ENCODE data around the gene SLC6A6. TPM values are rescaled to one million over a fixed set of nuclear protein-coding genes. Genes with fewer than 3 reads are reported as not detected.

SLC6A6 gene
- total RNA-seq, 1 donor, result 33.2 TPM

GRCh38 chr3:14476583-14477265, 74.3 kb downstream of the SLC6A6 start:
- DNase-seq (ENCODE audit: low read depth), result no peak
- no peak overlapping the region for H3K4me3 ChIP-seq (ENCODE audit: low read depth, low read length)
- no peak for TF ChIP-seq CTCF (IDR thresholded peaks at IDR 0.05; ENCODE audit: insufficient read depth, low read depth, low read length)

GRCh38 chr3:14477311-14477935, 75.0 kb downstream of the SLC6A6 start:
- DNase-seq (ENCODE audit: low read depth), result no peak
- TF ChIP-seq CTCF (IDR thresholded peaks at IDR 0.05; ENCODE audit: insufficient read depth, low read depth, low read length), result no peak

GRCh38 chr3:14478956-14479550, 76.6 kb downstream of the SLC6A6 start:
- H3K4me3 ChIP-seq (ENCODE audit: low read depth, low read length), result no peak overlapping the region
- DNase-seq (ENCODE audit: low read depth), result no peak
- TF ChIP-seq CTCF (IDR thresholded peaks at IDR 0.05; ENCODE audit: insufficient read depth, low read depth, low read length), result no peak

More at GRCh38 chr3:14477311-14477935, 75.0 kb downstream of the SLC6A6 start:
- H3K4me3 ChIP-seq (ENCODE audit: low read depth, low read length), result no peak overlapping the region

- H3K4me3 ChIP-seq (ENCODE audit: low read depth, low read length), result no peak overlapping the region
- no peak for TF ChIP-seq CTCF (IDR thresholded peaks at IDR 0.05; ENCODE audit: insufficient read depth, low read depth, low read length)
- DNase-seq (ENCODE audit: low read depth), result no peak
These were observed 77.2 kb downstream of the SLC6A6 start for GRCh38 chr3:14479591-14479990.

GRCh38 chr3:14480207-14481017, 78.0 kb downstream of the SLC6A6 start:
- H3K4me3 ChIP-seq (ENCODE audit: low read depth, low read length), result no peak overlapping the region
- TF ChIP-seq CTCF (IDR thresholded peaks at IDR 0.05; ENCODE audit: insufficient read depth, low read depth, low read length), result no peak
- peak; percentile 88 for DNase-seq (ENCODE audit: low read depth)

GRCh38 chr3:14481018-14481645, 78.7 kb downstream of the SLC6A6 start:
- TF ChIP-seq CTCF (IDR thresholded peaks at IDR 0.05; ENCODE audit: insufficient read depth, low read depth, low read length), result no peak
- no peak overlapping the region for H3K4me3 ChIP-seq (ENCODE audit: low read depth, low read length)
- DNase-seq (ENCODE audit: low read depth), result no peak

All from fibroblast of villous mesenchyme (primary cell).